IMR-90 (cell line): ENCODE results near the gene SPATA46.

Source experiments
- FOS ChIP-seq: fragments of 150-350 bp; IDR thresholded peaks from 2 replicates; pipeline ENCODE4 v1.6.1; 2016; ENCODE audit warnings: low read depth, low read length
- MAFK ChIP-seq: IDR thresholded peaks from 2 replicates; pipeline ENCODE4 v1.6.1; 2012; ENCODE audit warnings: low read depth, low read length, improper control_type of control experiment
- POLR2A ChIP-seq: IDR thresholded peaks from 2 replicates; pipeline ENCODE4 v1.6.1; 2012; ENCODE audit warnings: mild to moderate bottlenecking, low read depth, low read length
- TF ChIP-seq, protein P1 (sequence below): conservative IDR thresholded peaks from 2 replicates; pipeline ENCODE4 v1.5.1; 2012; ENCODE audit warnings: mild to moderate bottlenecking, low read depth, low read length, improper control_type of control experiment

- TF ChIP-seq POLR2A (no peak), MAFK (no peak), FOS (peak; percentile 45; the same call in 1 of the 2 replicates)
- TF ChIP-seq, protein P1, sequence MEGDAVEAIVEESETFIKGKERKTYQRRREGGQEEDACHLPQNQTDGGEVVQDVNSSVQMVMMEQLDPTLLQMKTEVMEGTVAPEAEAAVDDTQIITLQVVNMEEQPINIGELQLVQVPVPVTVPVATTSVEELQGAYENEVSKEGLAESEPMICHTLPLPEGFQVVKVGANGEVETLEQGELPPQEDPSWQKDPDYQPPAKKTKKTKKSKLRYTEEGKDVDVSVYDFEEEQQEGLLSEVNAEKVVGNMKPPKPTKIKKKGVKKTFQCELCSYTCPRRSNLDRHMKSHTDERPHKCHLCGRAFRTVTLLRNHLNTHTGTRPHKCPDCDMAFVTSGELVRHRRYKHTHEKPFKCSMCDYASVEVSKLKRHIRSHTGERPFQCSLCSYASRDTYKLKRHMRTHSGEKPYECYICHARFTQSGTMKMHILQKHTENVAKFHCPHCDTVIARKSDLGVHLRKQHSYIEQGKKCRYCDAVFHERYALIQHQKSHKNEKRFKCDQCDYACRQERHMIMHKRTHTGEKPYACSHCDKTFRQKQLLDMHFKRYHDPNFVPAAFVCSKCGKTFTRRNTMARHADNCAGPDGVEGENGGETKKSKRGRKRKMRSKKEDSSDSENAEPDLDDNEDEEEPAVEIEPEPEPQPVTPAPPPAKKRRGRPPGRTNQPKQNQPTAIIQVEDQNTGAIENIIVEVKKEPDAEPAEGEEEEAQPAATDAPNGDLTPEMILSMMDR = no peak
Observed at GRCh38 chr1:162349635-162350330, 26.9 kb downstream of the SPATA46 start.
